HG02588 (cell line): ENCODE data around the gene IDUA.
"Not testable (repeated sequence)": the region's sequence is repeated elsewhere in the genome, so short reads cannot be mapped to it uniquely, and the experiment has no call there.

Experiments used
- ATAC-seq: cut with Tn5 transposase; IDR thresholded peaks from one replicate; pipeline ENCODE4 v1.9.1; 2021; ENCODE audit warnings: mild to moderate bottlenecking, moderate library complexity; ENCODE audit not compliant: unreplicated experiment

IDUA gene

GRCh38 chr4:999240-999863, 12.5 kb downstream of the IDUA start:
- ATAC-seq = not testable (repeated sequence)

- no peak for ATAC-seq
Measured at GRCh38 chr4:999882-1000425, 13.1 kb downstream of the IDUA start.

- no peak for ATAC-seq
Measured at GRCh38 chr4:1000686-1001260, 13.9 kb downstream of the IDUA start.

GRCh38 chr4:1001561-1002130, 14.8 kb downstream of the IDUA start:
- ATAC-seq = no peak

- no peak for ATAC-seq
Measured at GRCh38 chr4:1002131-1002630, 15.3 kb downstream of the IDUA start.

- ATAC-seq = no peak
Measured at GRCh38 chr4:1002631-1003251, 15.9 kb downstream of the IDUA start.

- ATAC-seq = no peak
Measured at GRCh38 chr4:1003271-1004070, 16.6 kb downstream of the IDUA start.

GRCh38 chr4:1004071-1004418, 17.2 kb downstream of the IDUA start:
- no peak for ATAC-seq

GRCh38 chr4:1004557-1005485, 18.0 kb downstream of the IDUA start:
- no peak for ATAC-seq

- ATAC-seq = no peak
Measured at GRCh38 chr4:1006856-1007255, 20.0 kb downstream of the IDUA start.

- peak; percentile 6 for ATAC-seq
Measured at GRCh38 chr4:1008840-1009541, 22.1 kb downstream of the IDUA start.

GRCh38 chr4:1009542-1010394, 22.9 kb downstream of the IDUA start:
- ATAC-seq = peak; percentile 39

- ATAC-seq = no peak
Measured at GRCh38 chr4:1010395-1011021, 23.7 kb downstream of the IDUA start.

- ATAC-seq = peak; percentile 38
Measured at GRCh38 chr4:1011022-1011665, 24.3 kb downstream of the IDUA start, which contains the start of gene FGFRL1. Gene FGFRL1 (plus strand): TSS chr4:1011626. CDS start chr4:1012486, 860 bp downstream.

GRCh38 chr4:1011666-1012033, 24.8 kb downstream of the IDUA start:
- peak; percentile 10 for ATAC-seq

- ATAC-seq = no peak
Measured at GRCh38 chr4:1012034-1012739, 25.3 kb downstream of the IDUA start.
